H1 (cell line): ENCODE data around the gene ACER1. TPM values are rescaled to one million over a fixed set of nuclear protein-coding genes. Genes with fewer than 3 reads are reported as not detected.
A peak's percentile ranks its signal among the peaks of the same experiment; 100 is the strongest.

ENCODE experiments used
- CTCF ChIA-PET: fragments of 300-600 bp; sonication (Branson Sonifier 250); formaldehyde crosslinking; loops from one replicate; lab custom pipeline; 2021; ENCODE audit not compliant: partially characterized antibody; lab: Charles Lee
- POLR2A ChIA-PET: fragments of 300-600 bp; sonication (Branson Sonifier 250); formaldehyde crosslinking; loops from one replicate; lab custom pipeline; 2021; ENCODE audit warnings: inconsistent platforms; ENCODE audit not compliant: partially characterized antibody; lab: Charles Lee
- DNase-seq, 2 experiments: peaks; one replicate each; pipeline versions ENCODE4 v3.0.0 to v3.0.0-alpha.2; 2010 to 2022; ENCODE audit warnings: low spot score in 2 of 2, low read depth in 1 of 2, mixed read lengths in 1 of 2
- FAIRE-seq: peaks from 2 replicates; lab custom pipeline; 2011; peaks lifted over from hg19 to GRCh38; lab: Jason Lieb, UNC
- H2AFZ ChIP-seq: 2 replicates; pipeline ENCODE4 v1.8.1; 2012; ENCODE audit warnings: low read length, inconsistent platforms
- H2AK5ac ChIP-seq: 2 replicates; pipeline ENCODE4 v1.6.1; 2013; ENCODE audit warnings: low read depth, low read length
- H2BK120ac ChIP-seq: replicated peaks from 2 replicates; pipeline ENCODE3; 2013; ENCODE audit warnings: low read depth, low read length, inconsistent platforms
- H2BK12ac ChIP-seq: 2 replicates; pipeline ENCODE4 v1.6.1; 2013; ENCODE audit warnings: low read depth, low read length
- H2BK15ac ChIP-seq: 2 replicates; pipeline ENCODE4 v1.6.1; 2013; ENCODE audit warnings: low read length
- H2BK20ac ChIP-seq: 2 replicates; pipeline ENCODE4 v1.6.1; 2013; ENCODE audit warnings: low read length
- H2BK5ac ChIP-seq: 2 replicates; pipeline ENCODE4 v1.6.1; 2013; ENCODE audit warnings: low read depth, low read length
- H3K14ac ChIP-seq: 2 replicates; pipeline ENCODE4 v1.6.1; 2013; ENCODE audit warnings: inconsistent platforms; ENCODE audit not compliant: insufficient read length
- H3K18ac ChIP-seq: 2 replicates; pipeline ENCODE4 v1.6.1; 2013; ENCODE audit warnings: low read length; ENCODE audit errors: extremely low read depth
- H3K23ac ChIP-seq: 2 replicates; pipeline ENCODE4 v1.6.1; 2013; ENCODE audit warnings: inconsistent platforms; ENCODE audit not compliant: insufficient read length
- H3K23me2 ChIP-seq: 2 replicates; pipeline ENCODE4 v1.6.1; 2013; ENCODE audit warnings: low read depth, low read length
- H3K27ac ChIP-seq: 2 replicates; pipeline ENCODE4 v1.6.1; 2011; ENCODE audit warnings: low read depth, low read length, inconsistent platforms
- H3K27me3 ChIP-seq, 4 experiments: replicated peaks in 1 of 4; 1 replicate in 1 of 4; 2 replicates in 3 of 4; pipeline versions ENCODE4 v1.6.1 to v1.8.1; 2011 to 2013; ENCODE audit warnings: low read length in 3 of 4, mild to moderate bottlenecking in 3 of 4, inconsistent platforms in 2 of 4, mixed read lengths in 2 of 4, moderate library complexity in 1 of 4; ENCODE audit not compliant: control insufficient read depth in 3 of 4, insufficient read depth in 3 of 4; ENCODE audit errors: extremely low read depth in 1 of 4
- H3K36me3 ChIP-seq, 4 experiments: 2 replicates each; pipeline versions ENCODE4 v1.6.1 to v1.8.1; 2011 to 2013; ENCODE audit warnings: mild to moderate bottlenecking in 4 of 4, low read length in 3 of 4, moderate library complexity in 2 of 4, control low read depth in 1 of 4, inconsistent platforms in 1 of 4; ENCODE audit not compliant: insufficient read depth in 4 of 4, control insufficient read depth in 2 of 4
- H3K4ac ChIP-seq: replicated peaks from 2 replicates; pipeline ENCODE3; 2013; ENCODE audit warnings: low read length, low read depth, mixed read lengths, inconsistent platforms; ENCODE audit not compliant: insufficient read length
- H3K4me1 ChIP-seq, 4 experiments: replicated peaks in 1 of 4; 1 replicate in 1 of 4; 2 replicates in 3 of 4; pipeline versions ENCODE4 v1.6.1 to v1.8.1; 2011 to 2013; ENCODE audit warnings: low read length in 3 of 4, inconsistent platforms in 2 of 4, mixed read lengths in 1 of 4; ENCODE audit not compliant: insufficient read depth in 4 of 4, control insufficient read depth in 3 of 4
- H3K4me2 ChIP-seq, 2 experiments: 2 replicates each; pipeline versions ENCODE4 v1.6.1 to v1.8.1; 2011 to 2013; ENCODE audit warnings: low read depth in 2 of 2, low read length in 2 of 2, control low read depth in 1 of 2, inconsistent platforms in 1 of 2, mild to moderate bottlenecking in 1 of 2; ENCODE audit not compliant: insufficient read depth in 1 of 2
- H3K4me3 ChIP-seq, 4 experiments: fragments of 200-600, 300-600 bp in 1 of 4; sonication (generic), shearing (Covaris generic), sonication (Bioruptor Twin) in 1 of 4; 2 replicates each; pipeline versions ENCODE4 v1.5.1 to v1.8.1; 2011 to 2016; ENCODE audit warnings: low read length in 4 of 4, low read depth in 3 of 4, control low read depth in 2 of 4, inconsistent platforms in 2 of 4, mild to moderate bottlenecking in 2 of 4, mixed read lengths in 1 of 4, moderate library complexity in 1 of 4; ENCODE audit not compliant: insufficient read depth in 2 of 4; ENCODE audit errors: extremely low read depth in 1 of 4
- H3K56ac ChIP-seq: replicated peaks from 2 replicates; pipeline ENCODE3; 2013; ENCODE audit warnings: low read depth, mild to moderate bottlenecking, mixed read lengths, low read length, inconsistent platforms; ENCODE audit not compliant: insufficient read length
- H3K79me1 ChIP-seq: 2 replicates; pipeline ENCODE4 v1.6.1; 2013; ENCODE audit warnings: low read depth, low read length, control low read depth
- H3K79me2 ChIP-seq, 2 experiments: 2 replicates each; pipeline versions ENCODE4 v1.6.1 to v1.8.1; 2012 to 2013; ENCODE audit warnings: low read length in 2 of 2, mild to moderate bottlenecking in 2 of 2, inconsistent platforms in 1 of 2; ENCODE audit not compliant: insufficient read depth in 2 of 2, control insufficient read depth in 1 of 2
- H3K9ac ChIP-seq, 4 experiments: replicated peaks in 1 of 4; 1 replicate in 1 of 4; 2 replicates in 3 of 4; pipeline versions ENCODE4 v1.6.1 to v1.8.1; 2011 to 2013; ENCODE audit warnings: low read depth in 3 of 4, low read length in 3 of 4, control low read depth in 2 of 4, mild to moderate bottlenecking in 2 of 4, moderate library complexity in 2 of 4, inconsistent platforms in 1 of 4; ENCODE audit errors: extremely low read depth in 1 of 4
- H3K9me3 ChIP-seq, 2 experiments: 2 replicates each; pipeline versions ENCODE4 v1.6.1 to v1.8.1; 2012 to 2013; ENCODE audit warnings: mild to moderate bottlenecking in 2 of 2, moderate library complexity in 2 of 2, control low read depth in 1 of 2, inconsistent platforms in 1 of 2, low read depth in 1 of 2, low read length in 1 of 2, mixed read lengths in 1 of 2; ENCODE audit not compliant: insufficient read depth in 2 of 2
- H4K20me1 ChIP-seq, 2 experiments: replicated peaks in 1 of 2; 2 replicates each; pipeline versions ENCODE3 to v1.8.1; 2011 to 2013; ENCODE audit warnings: inconsistent platforms in 2 of 2, low read length in 2 of 2, mild to moderate bottlenecking in 1 of 2; ENCODE audit not compliant: insufficient read depth in 2 of 2, control insufficient read depth in 1 of 2
- H4K5ac ChIP-seq: 2 replicates; pipeline ENCODE4 v1.6.1; 2013; ENCODE audit warnings: low read length, low read depth, mixed read lengths, inconsistent platforms; ENCODE audit not compliant: insufficient read length
- H4K8ac ChIP-seq: 2 replicates; pipeline ENCODE4 v1.8.0; 2013; ENCODE audit warnings: mild to moderate bottlenecking, moderate library complexity, low read length, inconsistent platforms; ENCODE audit not compliant: insufficient read depth; ENCODE audit errors: extremely low read depth
- H4K91ac ChIP-seq: replicated peaks from 2 replicates; pipeline ENCODE3; 2013; ENCODE audit warnings: low read length, mixed read lengths, inconsistent platforms; ENCODE audit not compliant: insufficient read length
- BCL11A ChIP-seq, 2 experiments: IDR thresholded peaks; one replicate each; pipeline ENCODE4 v1.6.1; 2011; ENCODE audit warnings: low read depth in 2 of 2, low read length in 2 of 2, mild to moderate bottlenecking in 2 of 2
- CHD2 ChIP-seq: IDR thresholded peaks from 2 replicates; pipeline ENCODE4 v1.6.1; 2012; ENCODE audit warnings: low read length, improper control_type of control experiment
- HDAC2 ChIP-seq, 2 experiments: fragments of 300-600 bp in 1 of 2; sonication (generic) in 1 of 2; IDR thresholded peaks; 2 replicates each; pipeline ENCODE4 v1.6.1; 2011 to 2012; ENCODE audit warnings: low read depth in 2 of 2, low read length in 2 of 2, mild to moderate bottlenecking in 2 of 2, moderate library complexity in 2 of 2, borderline replicate concordance in 1 of 2, inconsistent platforms in 1 of 2
- HDAC6 ChIP-seq: IDR thresholded peaks from one replicate; pipeline ENCODE4 v1.7.1; 2012; ENCODE audit warnings: low read depth, mild to moderate bottlenecking, inconsistent platforms, low read length, moderate library complexity
- POLR2A ChIP-seq, 2 experiments: IDR thresholded peaks; 1 replicate in 1 of 2; 2 replicates in 1 of 2; pipeline ENCODE4 v1.6.1; 2011; ENCODE audit warnings: low read depth in 2 of 2, low read length in 2 of 2, mild to moderate bottlenecking in 2 of 2; ENCODE audit errors: control extremely low read depth in 1 of 2
- SP1 ChIP-seq: IDR thresholded peaks from 2 replicates; pipeline ENCODE4 v1.6.1; 2011; ENCODE audit warnings: low read depth, low read length
- WGBS, 2 experiments: shearing (Covaris generic) in 1 of 2; methylation state at CpG; one replicate each; pipeline versions ENCODE4 v1.1.6 to v1.1.7; 2013 to 2015; ENCODE audit warnings: low lambda C conversion rate in 2 of 2, mixed read lengths in 2 of 2, inconsistent platforms in 1 of 2, low coverage in 1 of 2, missing lambda C conversion rate in 1 of 2; ENCODE audit not compliant: insufficient replicate concordance in 2 of 2, insufficient coverage in 1 of 2, insufficient read length in 1 of 2; ENCODE audit errors: extremely low coverage in 1 of 2, missing lambda C conversion rate in 1 of 2; 5-methylcytosine and 5-hydroxymethylcytosine counted together
- polyA plus RNA-seq, 7 experiments: library from polyadenylated mRNA; depleted of rRNA in 3 of 7; stranded (reverse) in 5 of 7; unstranded in 2 of 7; fragments of >200 nt in 5 of 7; fragments of 200-250 nt in 2 of 7; gene quantifications; 1 replicate in 5 of 7; 2 replicates in 1 of 7; 4 replicates in 1 of 7; pipeline versions ENCODE4 v1.2.1 to v1.2.3, GENCODE V29; 2011 to 2013; ENCODE audit warnings: missing spikeins in 2 of 7, mixed read lengths in 2 of 7
- total RNA-seq: library from RNA; stranded (reverse); fragmentation: NEBNext Ultra II Directional; extraction: Animal tissue kit (Norgen Biotek cat#: 25700); gene quantifications from 2 replicates; pipeline ENCODE4 v1.2.1, GENCODE V29; 2021

The ACER1 gene
- total and polyA plus RNA-seq, 2 of the 8 experiments (the other 6 are each of a cell fraction or from before 2014, with no cell fraction given), result 0.05 TPM; not detected in 1

GRCh38 chr19:6373813-6374108 lies 40.3 kb upstream of the ACER1 start:
- no peak overlapping the region for H2AK5ac ChIP-seq
- no peaks in the 10 kb centered on the region for H3K79me2 ChIP-seq
- H2BK15ac ChIP-seq, result 0 out of 2 replicates have a peak overlapping the region, but pooled peaks have one; percentile 0
- no peaks in the 10 kb centered on the region for H3K79me1 ChIP-seq
- H2BK5ac ChIP-seq, result peak overlapping the region; percentile 67; the same call in 1 of the 2 replicates
- H3K27ac ChIP-seq, result peak overlapping the region; percentile 30
- no peaks in the 10 kb centered on the region for H3K27me3 ChIP-seq
- no peak overlapping the region for H4K91ac ChIP-seq
- FAIRE-seq (no peak), DNase-seq (no peak)
- TF ChIP-seq CHD2 (peak; percentile 43; the same call in 1 of the 2 replicates), BCL11A (IDR thresholded peaks at IDR 0.05; ENCODE audit: low read depth in 2 of 2, low read length in 2 of 2) (no peak), HDAC6 (no peak), HDAC2 (IDR thresholded peaks at IDR 0.05; ENCODE audit: borderline replicate concordance in 1 of 2, low read depth in 2 of 2, low read length in 2 of 2) (no peak), SP1 (no peak), POLR2A (IDR thresholded peaks at IDR 0.05; ENCODE audit: control extremely low read depth in 1 of 2, low read depth in 2 of 2, low read length in 2 of 2) (no peak)
- no peak overlapping the region for H3K23ac ChIP-seq
- no peak overlapping the region for H3K14ac ChIP-seq
- no peak overlapping the region for H3K56ac ChIP-seq
- H3K4me1 ChIP-seq, result peaks cover 0 to 11% (median 7%) of the 10 kb centered on the region in 4 experiments; a peak in 5 of 7 replicates
- no peaks in the 10 kb centered on the region for H3K9me3 ChIP-seq
- no peak overlapping the region for H2BK120ac ChIP-seq
- H2AFZ ChIP-seq, result no peak overlapping the region
- ChIA-PET CTCF (interaction anchor here (0.7 kb wide), 1 partner anchor 174 kb away, joined by 3 read pairs; no protein-coding TSS in a partner anchor), POLR2A (interaction anchor here (0.8 to 9.9 kb wide), 5 partner anchors 13 to 546 kb away, joined by 3 to 81 read pairs (median 4); partner anchors contain the start of genes CLPP, GTF2F1 and SLC25A23)
- no peak overlapping the region; a peak in 1 of 7 replicates for H3K9ac ChIP-seq
- H3K23me2 ChIP-seq, result peaks cover 4% of the 10 kb centered on the region; the same call in 1 of the 2 replicates
- H3K4ac ChIP-seq, result no peak overlapping the region
- H4K5ac ChIP-seq, result peak overlapping the region; percentile 18
- H3K4me3 ChIP-seq, result peak overlapping the region; percentile 23 to 52 (median 30); a peak in 6 of 8 replicates
- H3K18ac ChIP-seq, result no peak overlapping the region
- H4K20me1 ChIP-seq, result peaks cover 0 to 6% of the 10 kb centered on the region in 2 experiments
- peak overlapping the region; percentile 50 to 74 for H3K4me2 ChIP-seq
- H2BK12ac ChIP-seq, result no peak overlapping the region
- peaks cover under 1 to 7% (median 2%) of the 10 kb centered on the region in 4 experiments; a peak in 4 of 8 replicates for H3K36me3 ChIP-seq
- 21% methylated on average over 1 of the region's 5 CpGs; no CpG with 5 or more reads in 1 of the 2 experiments for WGBS, 2 experiments
- no peak overlapping the region for H2BK20ac ChIP-seq
- peak overlapping the region; percentile 22; the same call in 1 of the 2 replicates for H4K8ac ChIP-seq
